Endothelial cell (in vitro differentiated cells): ENCODE measurements around the gene CA9. TPM values are rescaled to one million over a fixed set of nuclear protein-coding genes. Genes with fewer than 3 reads are reported as not detected.

Experiments
- DNase-seq: peaks from one replicate; pipeline ENCODE4 v3.0.0; 2021; ENCODE audit warnings: low spot score
- H3K27ac Mint-ChIP-seq: one replicate; pipeline ENCODE4 v1.8.0; 2021; ENCODE audit warnings: mixed read lengths, inconsistent platforms; ENCODE audit not compliant: unreplicated experiment
- H3K27me3 Mint-ChIP-seq: one replicate; pipeline ENCODE4 v1.8.0; 2021; ENCODE audit warnings: mild to moderate bottlenecking, moderate library complexity, mixed read lengths, inconsistent platforms; ENCODE audit not compliant: unreplicated experiment
- H3K36me3 Mint-ChIP-seq: one replicate; pipeline ENCODE4 v1.8.0; 2021; ENCODE audit warnings: mild to moderate bottlenecking, low read depth, mixed read lengths, inconsistent platforms; ENCODE audit not compliant: unreplicated experiment
- H3K4me1 Mint-ChIP-seq: one replicate; pipeline ENCODE4 v1.8.0; 2021; ENCODE audit warnings: mild to moderate bottlenecking, mixed read lengths, inconsistent platforms; ENCODE audit not compliant: unreplicated experiment
- H3K4me3 Mint-ChIP-seq: one replicate; pipeline ENCODE4 v1.8.0; 2021; ENCODE audit warnings: mild to moderate bottlenecking, mixed read lengths, inconsistent platforms; ENCODE audit not compliant: unreplicated experiment
- H3K9me3 Mint-ChIP-seq: one replicate; pipeline ENCODE4 v1.8.0; 2021; ENCODE audit warnings: mixed read lengths, inconsistent platforms; ENCODE audit not compliant: unreplicated experiment
- total RNA-seq: library from RNA; stranded (reverse); fragmentation: NEBNext Ultra II Directional; extraction: Animal tissue kit (Norgen Biotek cat#: 25700); gene quantifications from one replicate; pipeline ENCODE4 v1.2.1, GENCODE V29; 2021; ENCODE audit not compliant: unreplicated experiment
- TF ChIP-seq, protein P1 (sequence below): fragments of 200-600 bp; sonication (generic); IDR thresholded peaks from one replicate; pipeline ENCODE4 v1.5.0; 2021; ENCODE audit warnings: antibody characterized with exemption; ENCODE audit not compliant: unreplicated experiment

Gene CA9
- total RNA-seq, 1 donor from 2014 or later: 1.5 TPM

DNA sequence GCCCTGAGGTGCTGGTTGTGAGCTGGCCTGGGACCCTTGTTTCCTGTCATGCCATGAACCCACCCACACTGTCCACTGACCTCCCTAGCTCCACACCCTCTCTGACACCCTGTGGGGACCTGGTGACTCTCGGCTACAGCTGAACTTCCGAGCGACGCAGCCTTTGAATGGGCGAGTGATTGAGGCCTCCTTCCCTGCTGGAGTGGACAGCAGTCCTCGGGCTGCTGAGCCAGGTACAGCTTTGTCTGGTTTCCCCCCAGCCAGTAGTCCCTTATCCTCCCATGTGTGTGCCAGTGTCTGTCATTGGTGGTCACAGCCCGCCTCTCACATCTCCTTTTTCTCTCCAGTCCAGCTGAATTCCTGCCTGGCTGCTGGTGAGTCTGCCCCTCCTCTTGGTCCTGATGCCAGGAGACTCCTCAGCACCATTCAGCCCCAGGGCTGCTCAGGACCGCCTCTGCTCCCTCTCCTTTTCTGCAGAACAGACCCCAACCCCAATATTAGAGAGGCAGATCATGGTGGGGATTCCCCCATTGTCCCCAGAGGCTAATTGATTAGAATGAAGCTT, 6.1 kb downstream of the CA9 start:
- no peak overlapping the region for H3K4me3 Mint-ChIP-seq

DNA sequence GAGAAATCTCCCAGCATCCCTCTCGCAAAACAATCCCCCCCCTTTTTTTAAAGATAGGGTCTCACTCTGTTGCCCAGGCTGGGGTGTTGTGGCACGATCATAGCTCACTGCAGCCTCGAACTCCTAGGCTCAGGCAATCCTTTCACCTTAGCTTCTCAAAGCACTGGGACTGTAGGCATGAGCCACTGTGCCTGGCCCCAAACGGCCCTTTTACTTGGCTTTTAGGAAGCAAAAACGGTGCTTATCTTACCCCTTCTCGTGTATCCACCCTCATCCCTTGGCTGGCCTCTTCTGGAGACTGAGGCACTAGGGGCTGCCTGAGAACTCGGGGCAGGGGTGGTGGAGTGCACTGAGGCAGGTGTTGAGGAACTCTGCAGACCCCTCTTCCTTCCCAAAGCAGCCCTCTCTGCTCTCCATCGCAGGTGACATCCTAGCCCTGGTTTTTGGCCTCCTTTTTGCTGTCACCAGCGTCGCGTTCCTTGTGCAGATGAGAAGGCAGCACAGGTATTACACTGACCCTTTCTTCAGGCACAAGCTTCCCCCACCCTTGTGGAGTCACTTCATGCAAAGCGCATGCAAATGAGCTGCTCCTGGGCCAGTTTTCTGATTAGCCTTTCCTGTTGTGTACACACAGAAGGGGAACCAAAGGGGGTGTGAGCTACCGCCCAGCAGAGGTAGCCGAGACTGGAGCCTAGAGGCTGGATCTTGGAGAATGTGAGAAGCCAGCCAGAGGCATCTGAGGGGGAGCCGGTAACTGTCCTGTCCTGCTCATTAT, 6.8 kb downstream of the CA9 start:
- H3K27me3 Mint-ChIP-seq: peaks cover 10% of the 10 kb centered on the region
- TF ChIP-seq, protein P1, sequence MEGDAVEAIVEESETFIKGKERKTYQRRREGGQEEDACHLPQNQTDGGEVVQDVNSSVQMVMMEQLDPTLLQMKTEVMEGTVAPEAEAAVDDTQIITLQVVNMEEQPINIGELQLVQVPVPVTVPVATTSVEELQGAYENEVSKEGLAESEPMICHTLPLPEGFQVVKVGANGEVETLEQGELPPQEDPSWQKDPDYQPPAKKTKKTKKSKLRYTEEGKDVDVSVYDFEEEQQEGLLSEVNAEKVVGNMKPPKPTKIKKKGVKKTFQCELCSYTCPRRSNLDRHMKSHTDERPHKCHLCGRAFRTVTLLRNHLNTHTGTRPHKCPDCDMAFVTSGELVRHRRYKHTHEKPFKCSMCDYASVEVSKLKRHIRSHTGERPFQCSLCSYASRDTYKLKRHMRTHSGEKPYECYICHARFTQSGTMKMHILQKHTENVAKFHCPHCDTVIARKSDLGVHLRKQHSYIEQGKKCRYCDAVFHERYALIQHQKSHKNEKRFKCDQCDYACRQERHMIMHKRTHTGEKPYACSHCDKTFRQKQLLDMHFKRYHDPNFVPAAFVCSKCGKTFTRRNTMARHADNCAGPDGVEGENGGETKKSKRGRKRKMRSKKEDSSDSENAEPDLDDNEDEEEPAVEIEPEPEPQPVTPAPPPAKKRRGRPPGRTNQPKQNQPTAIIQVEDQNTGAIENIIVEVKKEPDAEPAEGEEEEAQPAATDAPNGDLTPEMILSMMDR: no peak
- H3K4me1 Mint-ChIP-seq: peaks cover 43% of the 10 kb centered on the region
- H3K36me3 Mint-ChIP-seq: peaks cover 28% of the 10 kb centered on the region
- no peaks in the 10 kb centered on the region for H3K9me3 Mint-ChIP-seq
- H3K27ac Mint-ChIP-seq: no peak overlapping the region
- no peak overlapping the region for H3K4me3 Mint-ChIP-seq
- no peak for DNase-seq

More for the DNA sequence above, 6.1 kb downstream of the CA9 start:
- Mint-ChIP-seq H3K27me3 (peaks cover 10% of the 10 kb centered on the region), H3K4me1 (peaks cover 43% of the 10 kb centered on the region), H3K9me3 (no peaks in the 10 kb centered on the region), H3K27ac (no peak overlapping the region), H3K36me3 (peaks cover 28% of the 10 kb centered on the region)
- DNase-seq: no peak
- TF ChIP-seq, protein P1: no peak

DNA sequence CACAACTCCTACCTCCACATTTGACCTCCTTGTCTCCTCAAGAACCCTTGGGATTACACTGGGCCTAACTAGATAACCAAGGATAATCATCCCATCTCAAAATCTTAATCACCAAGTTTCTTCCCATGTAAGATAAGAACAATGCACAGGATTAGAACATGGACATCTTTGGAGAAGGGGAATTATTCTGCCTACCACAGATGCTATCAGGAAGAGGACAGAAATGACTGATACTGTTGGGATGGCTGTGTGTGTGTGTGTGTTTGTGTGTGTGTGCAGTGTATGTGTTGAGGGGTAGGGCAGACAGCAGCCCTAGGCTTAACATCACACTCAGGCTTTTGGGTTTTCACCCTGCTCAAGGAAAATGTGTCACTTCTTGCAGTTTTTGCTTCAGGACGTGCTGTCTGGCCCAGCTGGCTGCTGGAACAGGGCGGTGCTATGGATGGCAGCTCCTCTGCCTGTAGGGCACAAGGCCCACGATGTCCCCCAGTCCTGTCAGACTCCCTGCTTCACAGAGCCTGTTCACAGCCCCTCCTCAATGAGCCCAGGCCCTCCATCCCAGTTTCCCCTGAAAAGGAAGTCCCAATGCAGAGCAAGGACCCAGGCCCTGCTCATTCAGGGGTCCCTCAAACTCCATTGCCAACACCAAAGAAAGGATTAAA, 7.7 kb downstream of the CA9 start:
- no peaks in the 10 kb centered on the region for H3K9me3 Mint-ChIP-seq
- H3K36me3 Mint-ChIP-seq: peaks cover 28% of the 10 kb centered on the region
- no peak overlapping the region for H3K4me3 Mint-ChIP-seq
- H3K27ac Mint-ChIP-seq: no peak overlapping the region
- TF ChIP-seq, protein P1: no peak
- DNase-seq: no peak
- peaks cover 41% of the 10 kb centered on the region for H3K4me1 Mint-ChIP-seq
- peaks cover 8% of the 10 kb centered on the region for H3K27me3 Mint-ChIP-seq

DNA sequence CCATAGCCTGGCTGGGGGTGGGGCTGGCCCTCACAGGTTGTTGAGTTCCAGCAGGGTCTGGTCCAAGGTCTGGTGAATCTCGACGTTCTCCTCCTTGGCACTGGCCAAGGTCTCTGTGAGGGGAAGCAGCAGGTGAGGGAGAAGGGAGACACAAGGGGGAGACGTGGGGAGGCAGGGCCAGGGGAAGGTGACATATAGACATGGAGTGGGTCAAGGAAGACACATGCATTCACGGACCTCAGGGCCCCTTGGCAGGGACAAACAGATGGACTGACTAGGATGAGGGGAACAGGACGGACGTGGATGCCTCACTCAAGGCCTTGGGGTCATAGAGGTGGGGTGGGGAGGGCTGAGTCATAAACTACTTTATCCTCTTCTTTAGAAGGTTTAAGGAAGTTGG, 8.3 kb downstream of the CA9 start:
- H3K36me3 Mint-ChIP-seq: peaks cover 28% of the 10 kb centered on the region
- peaks cover 40% of the 10 kb centered on the region for H3K4me1 Mint-ChIP-seq
- TF ChIP-seq, protein P1: no peak
- H3K4me3 Mint-ChIP-seq: peak overlapping the region; percentile 56
- DNase-seq: no peak
- no peaks in the 10 kb centered on the region for H3K9me3 Mint-ChIP-seq
- no peak overlapping the region for H3K27ac Mint-ChIP-seq
- H3K27me3 Mint-ChIP-seq: peaks cover 5% of the 10 kb centered on the region
